OCI-LY1 (cell line): ENCODE data around the gene SNX8.

Source experiments
- CTCF ChIP-seq: fragments of 200-600 bp; sonication (generic), shearing (Covaris generic); IDR thresholded peaks from 2 replicates; pipeline ENCODE4 v1.5.1; 2017; ENCODE audit warnings: mild to moderate bottlenecking, antibody characterized with exemption, low read length, moderate library complexity, mixed read lengths
- EZH2 ChIP-seq: fragments of 200-600 bp; sonication (generic), shearing (Covaris generic); IDR thresholded peaks from 2 replicates; pipeline ENCODE4 v1.8.0; 2017; ENCODE audit warnings: borderline replicate concordance, mixed run types, mild to moderate bottlenecking, antibody characterized with exemption, low read length, moderate library complexity, mixed read lengths

DNA sequence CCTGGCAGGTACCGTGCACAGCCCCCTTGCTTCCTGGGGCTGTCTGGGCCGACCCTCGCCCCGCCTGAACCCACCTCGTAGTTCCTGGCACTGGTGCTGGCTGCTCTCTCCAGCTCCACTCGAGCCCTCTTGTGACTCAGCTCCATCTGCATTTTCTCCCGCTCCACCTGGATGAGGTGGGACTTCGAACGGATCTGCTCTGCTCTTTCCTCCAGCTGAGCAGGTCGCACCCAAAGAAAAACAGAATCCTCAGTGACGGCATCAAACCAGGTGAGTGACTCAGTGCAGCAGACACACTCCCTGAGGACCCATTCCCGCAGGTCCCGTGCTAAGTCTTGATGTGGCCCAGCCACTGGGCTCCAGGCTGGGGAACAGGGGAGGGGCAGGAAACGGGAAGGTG lies 88.9 kb downstream of the SNX8 start:
- TF ChIP-seq CTCF (no peak), EZH2 (no peak)
